Trophoblast cell (in vitro differentiated cells and primary cell): ENCODE data around the gene TUBGCP5.

Experiments used
- DNase-seq, 2 donors: peaks; one replicate each; pipeline ENCODE4 v3.0.0-alpha.2; 2016
- H2AFZ ChIP-seq: 2 replicates; pipeline ENCODE4 v1.6.1; 2013; ENCODE audit warnings: low read length, moderate library complexity, mild to moderate bottlenecking; ENCODE audit not compliant: insufficient read depth, poor library complexity
- H2AK5ac ChIP-seq: 2 replicates; pipeline ENCODE4 v1.6.1; 2013; ENCODE audit warnings: mild to moderate bottlenecking, low read length
- H2BK120ac ChIP-seq: 2 replicates; pipeline ENCODE4 v1.6.1; 2013; ENCODE audit warnings: low read length, mild to moderate bottlenecking, moderate library complexity; ENCODE audit not compliant: insufficient read depth, poor library complexity
- H2BK12ac ChIP-seq: 2 replicates; pipeline ENCODE4 v1.6.1; 2013; ENCODE audit warnings: mild to moderate bottlenecking, low read length, moderate library complexity
- H2BK5ac ChIP-seq: 2 replicates; pipeline ENCODE4 v1.6.1; 2013; ENCODE audit warnings: low read length, low read depth, moderate library complexity, mild to moderate bottlenecking; ENCODE audit not compliant: poor library complexity
- H3K14ac ChIP-seq: 2 replicates; pipeline ENCODE4 v1.6.1; 2013; ENCODE audit warnings: mild to moderate bottlenecking, low read length
- H3K18ac ChIP-seq: 2 replicates; pipeline ENCODE4 v1.6.1; 2013; ENCODE audit warnings: mild to moderate bottlenecking, low read length
- H3K23ac ChIP-seq: 2 replicates; pipeline ENCODE4 v1.6.1; 2013; ENCODE audit warnings: low read length
- H3K27ac ChIP-seq: 2 replicates; pipeline ENCODE4 v1.5.1; 2013; ENCODE audit warnings: low read depth, mild to moderate bottlenecking, inconsistent platforms, low read length, moderate library complexity
- H3K27me3 ChIP-seq: 2 replicates; pipeline ENCODE4 v1.6.1; 2013; ENCODE audit warnings: inconsistent platforms, mild to moderate bottlenecking, low read length, moderate library complexity; ENCODE audit not compliant: insufficient read depth
- H3K36me3 ChIP-seq, 2 experiments: 1 replicate in 1 of 2; 2 replicates in 1 of 2; pipeline ENCODE4 v1.6.1; 2013; ENCODE audit warnings: low read length in 2 of 2, mild to moderate bottlenecking in 2 of 2, moderate library complexity in 1 of 2; ENCODE audit not compliant: insufficient read depth in 2 of 2, control insufficient read depth in 1 of 2
- H3K4ac ChIP-seq: 2 replicates; pipeline ENCODE4 v1.6.1; 2013; ENCODE audit warnings: low read depth, mild to moderate bottlenecking, low read length, moderate library complexity
- H3K4me1 ChIP-seq, 2 experiments: 1 replicate in 1 of 2; 2 replicates in 1 of 2; pipeline ENCODE4 v1.6.1; 2013; ENCODE audit warnings: low read length in 2 of 2, mild to moderate bottlenecking in 2 of 2, moderate library complexity in 1 of 2; ENCODE audit not compliant: insufficient read depth in 2 of 2, control insufficient read depth in 1 of 2
- H3K4me2 ChIP-seq: 2 replicates; pipeline ENCODE4 v1.6.1; 2013; ENCODE audit warnings: inconsistent platforms, mild to moderate bottlenecking, low read length, moderate library complexity
- H3K4me3 ChIP-seq: 2 replicates; pipeline ENCODE4 v1.5.1; 2013; ENCODE audit warnings: mild to moderate bottlenecking, low read depth, low read length, inconsistent platforms
- H3K79me1 ChIP-seq: one replicate; pipeline ENCODE4 v1.6.1; 2013; ENCODE audit warnings: low read length
- H3K79me2 ChIP-seq: 2 replicates; pipeline ENCODE4 v1.6.1; 2013; ENCODE audit warnings: low read length, mild to moderate bottlenecking; ENCODE audit not compliant: control insufficient read depth, insufficient read depth, poor library complexity
- H3K9ac ChIP-seq: 2 replicates; pipeline ENCODE4 v1.6.1; 2013; ENCODE audit warnings: mild to moderate bottlenecking, low read length
- H3K9me3 ChIP-seq: 2 replicates; pipeline ENCODE4 v1.6.1; 2013; ENCODE audit warnings: low read depth, mild to moderate bottlenecking, control low read depth, inconsistent platforms, low read length; ENCODE audit not compliant: insufficient read depth
- H4K12ac ChIP-seq: 2 replicates; pipeline ENCODE4 v1.6.1; 2013; ENCODE audit warnings: low read depth, mild to moderate bottlenecking, low read length, moderate library complexity
- H4K8ac ChIP-seq: 2 replicates; pipeline ENCODE4 v1.6.1; 2013; ENCODE audit warnings: low read depth, mild to moderate bottlenecking, low read length, moderate library complexity
- H4K91ac ChIP-seq: one replicate; pipeline ENCODE4 v1.6.1; 2013; ENCODE audit warnings: low read depth, mild to moderate bottlenecking, low read length, moderate library complexity
- WGBS: extraction: QIAGEN DNeasy Blood & Tissue Kit; methylation state at CpG from one replicate; pipeline ENCODE4 v1.1.7; 2013; ENCODE audit warnings: missing lambda C conversion rate; ENCODE audit not compliant: insufficient read length, insufficient coverage; ENCODE audit errors: extremely low coverage; 5-methylcytosine and 5-hydroxymethylcytosine counted together

The TUBGCP5 gene

DNA sequence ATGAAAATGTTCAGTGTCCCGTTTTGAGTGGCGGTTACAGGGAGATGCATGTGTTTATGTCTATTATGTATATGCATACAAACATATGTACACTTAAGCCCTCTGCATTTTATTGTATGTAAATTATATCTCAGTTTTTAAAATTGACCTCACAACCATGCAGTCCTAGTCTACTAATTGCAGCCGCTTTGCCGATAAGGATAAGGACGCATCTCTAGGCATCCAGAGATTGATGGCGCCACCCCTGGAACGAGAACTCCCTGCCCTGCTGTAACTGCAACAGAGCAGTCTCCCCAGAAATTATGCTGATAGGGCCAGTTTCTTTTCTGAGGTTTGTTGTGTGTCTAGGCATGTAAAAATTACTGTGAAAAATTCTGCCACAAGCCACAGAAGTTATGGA lies 40.4 kb upstream of the TUBGCP5 start:
- Histone ChIP-seq H4K12ac (no peak overlapping the region), H3K23ac (no peak overlapping the region), H3K4me2 (no peak overlapping the region), H3K18ac (no peak overlapping the region), H2AFZ (no peak overlapping the region), H2BK5ac (no peak overlapping the region), H2BK120ac (no peak overlapping the region), H3K9me3 (peaks cover 3% of the 10 kb centered on the region), H3K27me3 (no peaks in the 10 kb centered on the region), H3K4me1 (no peaks in the 10 kb centered on the region), H4K8ac (no peak overlapping the region), H2BK12ac (no peak overlapping the region), H3K79me2 (no peaks in the 10 kb centered on the region), H3K9ac (no peak overlapping the region), H3K36me3 (no peaks in the 10 kb centered on the region), H3K27ac (no peak overlapping the region), H3K4ac (no peak overlapping the region), H2AK5ac (no peak overlapping the region), H3K79me1 (no peaks in the 10 kb centered on the region), H3K4me3 (no peak overlapping the region), H4K91ac (no peak overlapping the region), H3K14ac (no peak overlapping the region)
- no peak for DNase-seq
- WGBS: no CpG with 5 or more reads among the region's 7 CpGs

- no peak for DNase-seq
These were observed 36.6 kb upstream of the TUBGCP5 start for GRCh38 chr15:23075927-23076326.

GRCh38 chr15:23074684-23075083 lies 35.3 kb upstream of the TUBGCP5 start:
- DNase-seq: no peak

More at GRCh38 chr15:23075927-23076326, 36.6 kb upstream of the TUBGCP5 start:
- H3K9me3 ChIP-seq: no peaks in the 10 kb centered on the region
- H3K18ac ChIP-seq: no peak overlapping the region
- H3K4me2 ChIP-seq: no peak overlapping the region
- no peak overlapping the region for H2BK12ac ChIP-seq
- H3K4me3 ChIP-seq: no peak overlapping the region
- H3K4ac ChIP-seq: no peak overlapping the region
- no peak overlapping the region for H2AFZ ChIP-seq
- no peak overlapping the region for H2BK5ac ChIP-seq
- no peak overlapping the region for H3K9ac ChIP-seq
- no peaks in the 10 kb centered on the region for H3K4me1 ChIP-seq
- H4K12ac ChIP-seq: no peak overlapping the region
- no peaks in the 10 kb centered on the region for H3K27me3 ChIP-seq
- H3K27ac ChIP-seq: no peak overlapping the region
- H3K14ac ChIP-seq: no peak overlapping the region
- H3K23ac ChIP-seq: no peak overlapping the region
- no peak overlapping the region for H2AK5ac ChIP-seq
- H3K79me1 ChIP-seq: no peaks in the 10 kb centered on the region
- no peaks in the 10 kb centered on the region for H3K79me2 ChIP-seq
- H4K91ac ChIP-seq: no peak overlapping the region
- no peak overlapping the region for H2BK120ac ChIP-seq
- WGBS: no CpG with 5 or more reads among the region's 4 CpGs
- no peaks in the 10 kb centered on the region for H3K36me3 ChIP-seq
- no peak overlapping the region for H4K8ac ChIP-seq

DNA sequence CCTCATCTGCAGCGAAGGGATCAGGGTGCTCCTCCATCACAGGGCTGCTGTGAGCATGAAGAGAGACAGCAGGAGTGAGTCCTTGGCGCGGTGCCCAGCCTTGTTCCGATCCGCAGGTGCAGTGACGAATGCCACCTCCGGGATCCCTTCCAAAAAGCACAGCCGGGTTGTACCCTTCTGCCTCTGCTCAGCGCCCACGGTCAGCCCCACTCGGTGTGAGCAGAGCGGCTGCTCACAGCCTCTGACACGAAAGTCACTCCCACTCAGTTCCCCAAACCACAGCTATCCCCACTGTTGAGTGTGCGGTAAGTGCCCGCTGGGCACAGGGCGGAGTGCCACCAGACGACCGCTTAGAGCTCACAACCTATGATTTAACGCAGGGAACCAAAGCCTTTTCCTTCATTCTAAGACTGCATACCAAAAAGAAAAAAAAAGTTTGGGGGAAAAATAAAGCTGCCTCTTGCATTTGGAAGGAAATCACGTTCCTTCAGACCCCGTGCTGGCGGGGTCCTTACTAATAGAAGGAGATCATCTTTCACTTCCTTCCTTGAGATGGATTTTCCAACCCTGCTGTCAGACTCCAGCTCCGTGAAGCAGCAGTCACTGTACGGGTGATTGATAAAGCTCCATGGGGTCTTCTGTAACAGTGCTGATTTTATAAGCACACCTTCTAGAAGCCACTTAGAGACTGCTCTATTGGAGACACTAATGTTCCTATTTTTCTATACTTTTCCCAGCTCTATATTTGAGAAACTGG lies 34.7 kb upstream of the TUBGCP5 start:
- Histone ChIP-seq H2AFZ (no peak overlapping the region), H3K36me3 (no peaks in the 10 kb centered on the region), H3K9ac (no peak overlapping the region), H3K14ac (no peak overlapping the region), H4K12ac (no peak overlapping the region), H2BK120ac (no peak overlapping the region), H3K4me3 (no peak overlapping the region), H4K8ac (no peak overlapping the region), H3K23ac (no peak overlapping the region), H2AK5ac (no peak overlapping the region), H3K27ac (no peak overlapping the region), H3K79me1 (no peaks in the 10 kb centered on the region), H3K4ac (no peak overlapping the region), H2BK5ac (no peak overlapping the region), H3K9me3 (peaks cover 4% of the 10 kb centered on the region), H3K18ac (no peak overlapping the region), H3K4me2 (no peak overlapping the region), H4K91ac (no peak overlapping the region), H3K4me1 (no peaks in the 10 kb centered on the region), H3K27me3 (no peaks in the 10 kb centered on the region), H3K79me2 (no peaks in the 10 kb centered on the region), H2BK12ac (no peak overlapping the region)
- WGBS: no CpG with 5 or more reads among the region's 24 CpGs
- no peak for DNase-seq

More at GRCh38 chr15:23074684-23075083, 35.3 kb upstream of the TUBGCP5 start:
- Histone ChIP-seq H2BK12ac (no peak overlapping the region), H3K9ac (no peak overlapping the region), H4K12ac (no peak overlapping the region), H3K4me3 (no peak overlapping the region), H3K27me3 (no peaks in the 10 kb centered on the region), H3K18ac (no peak overlapping the region), H3K4me1 (no peaks in the 10 kb centered on the region), H4K91ac (no peak overlapping the region), H2AFZ (no peak overlapping the region), H3K36me3 (no peaks in the 10 kb centered on the region), H3K4me2 (no peak overlapping the region), H3K9me3 (no peaks in the 10 kb centered on the region), H4K8ac (no peak overlapping the region), H2BK5ac (no peak overlapping the region), H3K79me1 (no peaks in the 10 kb centered on the region), H3K27ac (no peak overlapping the region), H3K79me2 (no peaks in the 10 kb centered on the region), H3K14ac (no peak overlapping the region), H2BK120ac (no peak overlapping the region), H3K4ac (no peak overlapping the region), H2AK5ac (no peak overlapping the region), H3K23ac (no peak overlapping the region)
- no CpG with 5 or more reads among the region's 1 CpG for WGBS
